ENCODE results near the gene RCAN3.

The RCAN3 gene

DNA sequence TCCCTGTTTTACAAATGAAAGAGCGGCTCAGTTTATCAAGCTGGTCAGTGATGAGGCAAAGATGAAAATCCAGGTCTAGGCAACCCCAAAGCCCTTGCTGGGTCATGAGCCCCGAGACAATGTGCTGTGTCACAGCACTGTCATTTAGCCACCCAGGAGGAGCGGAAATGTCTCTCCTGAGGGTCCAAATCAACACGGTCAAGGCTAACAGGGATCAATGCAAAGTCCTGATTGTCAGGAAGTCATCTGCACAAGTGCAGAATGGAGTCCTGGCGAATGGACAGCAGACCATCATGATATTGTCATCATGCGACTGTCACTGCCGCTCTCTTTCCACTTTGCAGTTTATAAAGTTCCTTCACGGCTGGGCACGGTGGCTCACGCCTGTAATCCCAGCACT is 83.5 kb downstream of the RCAN3 start:
- DNase-seq, result no peak

DNA sequence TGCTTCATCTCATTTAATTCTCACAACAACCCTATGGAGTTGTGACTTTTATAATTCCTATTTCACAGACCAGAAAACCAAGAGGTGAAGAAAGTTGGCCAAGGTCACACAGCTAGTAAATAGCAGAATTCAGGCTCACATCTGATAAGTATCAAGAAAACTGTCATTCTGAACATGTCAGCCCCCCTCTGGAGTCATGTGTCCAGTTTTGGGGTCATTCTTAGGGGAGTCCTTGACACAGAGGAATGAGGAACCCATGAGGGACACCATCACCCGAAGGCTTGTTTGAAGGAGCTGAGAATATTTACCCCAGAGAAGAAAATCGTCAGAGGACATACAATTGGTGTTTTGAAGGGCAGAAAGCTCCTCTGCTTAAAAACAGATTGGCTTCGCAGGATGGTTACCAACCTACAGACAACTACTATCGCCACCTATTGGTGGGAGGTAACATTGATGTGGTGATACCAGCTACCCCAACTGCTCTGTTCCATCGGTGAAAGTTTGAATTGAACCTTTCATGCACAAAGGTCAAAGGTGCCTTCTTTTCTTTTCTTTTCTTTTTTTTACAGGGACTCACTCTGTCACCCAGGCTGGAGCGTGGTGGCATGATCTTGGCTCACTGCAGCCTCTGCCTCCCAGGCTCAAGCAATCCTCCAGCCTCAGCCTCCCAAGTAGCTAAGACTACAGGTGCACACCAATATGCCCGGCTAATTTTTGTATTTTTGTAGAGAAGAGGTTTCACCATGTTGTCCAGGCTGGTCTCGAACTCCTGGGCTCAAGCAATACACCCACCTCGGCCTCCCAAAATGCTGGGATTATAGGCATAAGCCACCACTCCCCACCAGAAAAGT is 84.6 kb downstream of the RCAN3 start:
- peak; percentile 39 to 42 for DNase-seq

DNA sequence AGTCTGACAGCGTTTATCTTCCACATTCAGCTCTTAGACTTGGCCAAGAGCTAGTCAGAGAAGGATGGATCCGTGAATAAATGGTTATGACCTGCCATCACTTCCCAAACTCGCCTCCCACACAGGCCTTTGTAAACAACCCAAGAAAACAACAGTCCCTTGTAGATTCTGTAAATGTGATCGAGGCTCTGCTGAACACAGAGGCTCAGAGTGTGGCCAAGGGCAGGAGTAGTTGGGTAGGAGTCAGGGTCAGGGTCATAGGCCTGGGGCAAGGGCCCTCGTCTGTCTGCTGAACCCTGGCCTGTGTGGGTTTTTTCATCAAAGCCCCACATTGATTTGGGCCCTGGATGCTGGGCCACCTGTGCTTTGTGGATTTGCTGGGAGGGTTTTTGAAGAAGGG is 85.9 kb downstream of the RCAN3 start:
- DNase-seq, result no peak

DNA sequence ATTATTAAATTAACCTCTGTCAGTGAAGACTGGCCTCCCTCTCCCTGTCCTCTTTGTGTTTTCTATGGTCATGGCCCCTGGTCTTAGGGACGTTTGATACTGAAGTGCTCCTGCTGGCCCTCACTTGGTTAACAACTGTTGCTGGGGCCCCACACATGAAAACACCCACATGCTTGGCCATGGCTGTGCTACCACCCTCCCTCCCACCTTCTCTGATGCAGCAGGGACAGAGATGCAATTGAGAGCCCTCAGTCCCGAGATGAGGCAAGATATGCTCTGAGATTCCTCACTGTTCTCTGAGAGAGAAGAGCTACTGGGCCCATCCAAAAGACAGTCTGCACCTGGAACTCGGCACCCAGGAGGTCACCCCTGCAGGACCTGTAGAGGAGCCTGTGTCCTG is 86.6 kb downstream of the RCAN3 start:
- no peak for DNase-seq
